ENCODE results near the gene DIPK1A. TPM values are rescaled to one million over a fixed set of nuclear protein-coding genes. Genes with fewer than 3 reads are reported as not detected.

Gene DIPK1A
- total RNA-seq, 1 donor from 2014 or later = 5.0 TPM

DNA sequence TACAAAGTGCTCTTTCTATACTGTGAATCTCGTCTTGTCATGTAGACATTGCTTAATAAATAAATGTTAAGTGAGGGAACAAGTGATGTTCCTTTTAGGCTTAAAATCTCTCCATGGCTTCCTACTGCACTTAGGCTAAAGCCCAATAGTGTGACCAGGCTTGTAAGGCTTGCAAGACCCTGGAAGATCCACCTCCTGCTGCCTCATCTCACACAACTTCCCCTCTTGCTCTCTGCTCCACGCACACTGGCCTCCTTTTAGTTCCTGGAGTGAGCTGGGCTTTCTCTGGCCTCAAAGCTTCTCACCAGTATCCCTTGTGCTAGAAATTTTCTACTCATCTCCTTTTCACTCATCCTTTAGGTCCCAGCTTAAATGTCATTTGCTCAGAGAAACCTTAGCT, 41.5 kb upstream of the DIPK1A start:
- no peak overlapping the region for H3K4me3 ChIP-seq
- no peaks in the 10 kb centered on the region for H3K9me3 ChIP-seq (replicated peaks)
- intact Hi-C loops (cut with micrococcal nuclease) = no loop called here
- H3K4me1 ChIP-seq = peaks cover 12% of the 10 kb centered on the region
- H3K27me3 ChIP-seq (ENCODE audit: low read depth) = peaks cover 29% of the 10 kb centered on the region
- no peak overlapping the region for H3K27ac ChIP-seq (replicated peaks)
- DNase-seq = no peak
- TF ChIP-seq, protein P1, sequence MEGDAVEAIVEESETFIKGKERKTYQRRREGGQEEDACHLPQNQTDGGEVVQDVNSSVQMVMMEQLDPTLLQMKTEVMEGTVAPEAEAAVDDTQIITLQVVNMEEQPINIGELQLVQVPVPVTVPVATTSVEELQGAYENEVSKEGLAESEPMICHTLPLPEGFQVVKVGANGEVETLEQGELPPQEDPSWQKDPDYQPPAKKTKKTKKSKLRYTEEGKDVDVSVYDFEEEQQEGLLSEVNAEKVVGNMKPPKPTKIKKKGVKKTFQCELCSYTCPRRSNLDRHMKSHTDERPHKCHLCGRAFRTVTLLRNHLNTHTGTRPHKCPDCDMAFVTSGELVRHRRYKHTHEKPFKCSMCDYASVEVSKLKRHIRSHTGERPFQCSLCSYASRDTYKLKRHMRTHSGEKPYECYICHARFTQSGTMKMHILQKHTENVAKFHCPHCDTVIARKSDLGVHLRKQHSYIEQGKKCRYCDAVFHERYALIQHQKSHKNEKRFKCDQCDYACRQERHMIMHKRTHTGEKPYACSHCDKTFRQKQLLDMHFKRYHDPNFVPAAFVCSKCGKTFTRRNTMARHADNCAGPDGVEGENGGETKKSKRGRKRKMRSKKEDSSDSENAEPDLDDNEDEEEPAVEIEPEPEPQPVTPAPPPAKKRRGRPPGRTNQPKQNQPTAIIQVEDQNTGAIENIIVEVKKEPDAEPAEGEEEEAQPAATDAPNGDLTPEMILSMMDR (IDR thresholded peaks at IDR 0.05; ENCODE audit: borderline replicate concordance) = no peak
- H3K36me3 ChIP-seq = no peaks in the 10 kb centered on the region

DNA sequence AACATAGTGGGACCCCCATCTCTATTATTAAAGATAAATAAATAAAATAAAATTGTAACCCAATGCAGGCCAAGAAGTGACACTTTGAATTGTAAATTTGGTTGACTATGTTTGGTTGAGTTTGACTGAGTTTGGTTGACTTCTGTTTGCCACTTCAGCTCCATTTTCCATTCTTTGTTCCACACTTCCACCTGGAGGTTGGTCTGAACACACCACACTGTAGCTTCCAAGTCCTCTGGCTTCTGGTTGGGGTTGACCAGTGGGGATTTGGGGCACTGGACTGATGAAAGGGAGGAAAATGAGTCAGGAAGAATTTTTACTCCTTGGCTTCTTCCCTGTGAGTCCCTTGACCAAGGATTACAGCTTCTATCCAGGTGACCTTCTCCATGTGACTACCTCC, 40.6 kb upstream of the DIPK1A start:
- DNase-seq = no peak
- H3K9me3 ChIP-seq (replicated peaks) = no peaks in the 10 kb centered on the region
- H3K4me1 ChIP-seq = peaks cover 12% of the 10 kb centered on the region
- H3K27ac ChIP-seq (replicated peaks) = no peak overlapping the region
- intact Hi-C loops (cut with micrococcal nuclease) = no loop called here
- TF ChIP-seq, protein P1 (IDR thresholded peaks at IDR 0.05; ENCODE audit: borderline replicate concordance) = no peak
- no peak overlapping the region for H3K4me3 ChIP-seq
- peaks cover 20% of the 10 kb centered on the region for H3K27me3 ChIP-seq (ENCODE audit: low read depth)
- no peaks in the 10 kb centered on the region for H3K36me3 ChIP-seq

DNA sequence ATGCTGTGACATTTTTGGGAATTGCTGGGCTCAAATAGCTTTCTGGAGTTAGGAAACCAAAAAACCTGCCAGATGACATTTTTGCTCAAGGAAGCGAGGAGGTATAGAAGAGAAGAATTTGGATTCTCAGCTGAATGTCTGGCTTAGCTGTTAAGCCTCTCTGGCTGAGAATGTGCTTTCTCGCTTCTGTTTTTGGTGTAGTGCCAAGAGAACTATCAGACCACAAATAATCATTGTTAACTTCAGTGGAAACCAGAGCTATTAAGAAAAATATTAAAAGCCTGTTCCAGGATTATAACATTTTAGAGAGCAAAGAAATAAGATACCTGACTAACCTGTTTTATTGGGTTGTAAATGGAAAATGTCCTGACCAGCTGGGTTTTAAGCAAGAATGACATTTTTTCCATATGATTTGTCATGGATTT, 39.5 kb upstream of the DIPK1A start:
- Histone ChIP-seq H3K4me3 (no peak overlapping the region), H3K27me3 (ENCODE audit: low read depth) (peaks cover 10% of the 10 kb centered on the region), H3K27ac (replicated peaks) (no peak overlapping the region), H3K9me3 (replicated peaks) (no peaks in the 10 kb centered on the region), H3K4me1 (peaks cover 12% of the 10 kb centered on the region), H3K36me3 (no peaks in the 10 kb centered on the region)
- intact Hi-C loops (cut with micrococcal nuclease) = no loop called here
- TF ChIP-seq, protein P1 (IDR thresholded peaks at IDR 0.05; ENCODE audit: borderline replicate concordance) = no peak
- no peak for DNase-seq

DNA sequence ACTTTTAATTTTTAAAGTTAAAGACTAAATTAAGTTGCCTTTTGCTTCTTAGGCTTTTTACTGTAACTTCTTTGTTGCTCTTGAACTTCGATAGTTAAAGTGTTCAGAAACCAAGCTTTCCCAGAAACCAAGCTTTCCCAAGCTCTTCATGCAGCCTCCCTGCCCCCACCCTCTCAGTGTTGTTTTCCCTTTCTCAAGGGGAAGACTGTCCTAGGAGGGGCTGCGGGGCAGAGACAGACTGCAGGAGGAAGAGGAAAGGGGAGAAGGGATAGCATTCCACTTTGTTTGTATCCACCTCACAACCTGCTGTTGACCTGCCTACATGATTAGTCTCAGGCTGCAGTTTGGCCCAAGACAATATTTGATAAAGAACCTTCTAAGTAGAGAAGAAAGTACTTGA, 39.0 kb upstream of the DIPK1A start:
- peaks cover 10% of the 10 kb centered on the region for H3K27me3 ChIP-seq (ENCODE audit: low read depth)
- TF ChIP-seq, protein P1 (IDR thresholded peaks at IDR 0.05; ENCODE audit: borderline replicate concordance) = no peak
- intact Hi-C loops (cut with micrococcal nuclease) = no loop called here
- peaks cover 12% of the 10 kb centered on the region for H3K4me1 ChIP-seq
- H3K27ac ChIP-seq (replicated peaks) = no peak overlapping the region
- H3K9me3 ChIP-seq (replicated peaks) = no peaks in the 10 kb centered on the region
- no peaks in the 10 kb centered on the region for H3K36me3 ChIP-seq
- H3K4me3 ChIP-seq = no peak overlapping the region
- no peak for DNase-seq

DNA sequence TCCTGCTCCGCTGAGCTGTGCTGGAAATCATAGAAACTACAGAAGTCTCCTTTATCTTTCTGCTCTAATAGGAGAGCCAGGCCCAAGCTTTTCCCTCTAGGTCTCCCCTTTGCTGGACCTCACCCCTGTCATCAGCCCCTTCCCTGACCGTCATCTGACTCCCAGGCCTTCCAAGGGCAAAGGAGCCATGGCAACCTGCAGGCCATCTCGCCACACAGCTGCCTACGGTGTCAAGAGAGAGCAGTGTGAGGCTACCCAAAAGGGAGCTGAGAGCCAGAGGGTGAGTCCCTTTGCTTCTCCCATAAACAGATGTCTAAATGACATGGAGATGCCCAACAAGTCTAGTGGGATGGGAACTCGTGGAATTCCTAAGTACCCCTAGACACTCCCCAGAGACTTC, 37.6 kb upstream of the DIPK1A start:
- intact Hi-C loops (cut with micrococcal nuclease) = no loop called here
- TF ChIP-seq, protein P1 (IDR thresholded peaks at IDR 0.05; ENCODE audit: borderline replicate concordance) = no peak
- Histone ChIP-seq H3K9me3 (replicated peaks) (no peaks in the 10 kb centered on the region), H3K4me3 (no peak overlapping the region), H3K27ac (replicated peaks) (no peak overlapping the region), H3K27me3 (ENCODE audit: low read depth) (no peaks in the 10 kb centered on the region), H3K36me3 (no peaks in the 10 kb centered on the region), H3K4me1 (peaks cover 12% of the 10 kb centered on the region)
- no peak for DNase-seq

All from left ventricle myocardium inferior (tissue), 1 donor.